Measurements from ENCODE around the gene IGLL5.

Gene IGLL5

GRCh38 chr22:22884888-22885840 is 2.5 kb upstream of the IGLL5 start:
- Histone ChIP-seq H3F3A (ENCODE audit: control insufficient read depth, insufficient read depth) (no peaks in the 10 kb centered on the region), H3K4me2 (ENCODE audit: low read length) (no peak overlapping the region), H3K36me3 (ENCODE audit: control insufficient read depth, low read length) (no peaks in the 10 kb centered on the region)

GRCh38 chr22:22886546-22886945 is 1.1 kb upstream of the IGLL5 start:
- H3K4me2 ChIP-seq (ENCODE audit: low read length): no peak overlapping the region
- H3K9me2 ChIP-seq (replicated peaks; ENCODE audit: control insufficient read depth, low read length): no peaks in the 10 kb centered on the region
- H3K36me3 ChIP-seq (ENCODE audit: control insufficient read depth, low read length): no peaks in the 10 kb centered on the region
- no peak for TF ChIP-seq EZH2phosphoT487 (IDR thresholded peaks at IDR 0.05; ENCODE audit: borderline replicate concordance, low read length)
- TF ChIP-seq CTCF (IDR thresholded peaks at IDR 0.05; ENCODE audit: low read depth, low read length, poor library complexity, severe bottlenecking): no peak
- no peaks in the 10 kb centered on the region for H3K9me3 ChIP-seq (ENCODE audit: control insufficient read depth, insufficient read depth, low read length)
- no peaks in the 10 kb centered on the region for H3K27me3 ChIP-seq (ENCODE audit: control insufficient read depth, low read length)
- no peak overlapping the region for H3K27ac ChIP-seq (ENCODE audit: low read depth, low read length)
- no peaks in the 10 kb centered on the region for H3K4me1 ChIP-seq (ENCODE audit: control insufficient read depth, low read length)
- H3K79me2 ChIP-seq (ENCODE audit: control insufficient read depth, low read length): no peaks in the 10 kb centered on the region
- H3F3A ChIP-seq (ENCODE audit: control insufficient read depth, insufficient read depth): no peaks in the 10 kb centered on the region
- H4K20me1 ChIP-seq (ENCODE audit: control insufficient read depth, insufficient read depth, low read depth, low read length): no peaks in the 10 kb centered on the region
- H3K4me3 ChIP-seq (ENCODE audit: low read length): no peak overlapping the region

More at GRCh38 chr22:22884888-22885840, 2.5 kb upstream of the IGLL5 start:
- Histone ChIP-seq H4K20me1 (ENCODE audit: control insufficient read depth, insufficient read depth, low read depth, low read length) (no peaks in the 10 kb centered on the region), H3K9me2 (replicated peaks; ENCODE audit: control insufficient read depth, low read length) (no peaks in the 10 kb centered on the region), H3K4me1 (ENCODE audit: control insufficient read depth, low read length) (no peaks in the 10 kb centered on the region), H3K9me3 (ENCODE audit: control insufficient read depth, insufficient read depth, low read length) (no peaks in the 10 kb centered on the region), H3K79me2 (ENCODE audit: control insufficient read depth, low read length) (no peaks in the 10 kb centered on the region), H3K4me3 (ENCODE audit: low read length) (no peak overlapping the region), H3K27ac (ENCODE audit: low read depth, low read length) (no peak overlapping the region), H3K27me3 (ENCODE audit: control insufficient read depth, low read length) (no peaks in the 10 kb centered on the region)
- TF ChIP-seq CTCF (IDR thresholded peaks at IDR 0.05; ENCODE audit: low read depth, low read length, poor library complexity, severe bottlenecking) (no peak), EZH2phosphoT487 (IDR thresholded peaks at IDR 0.05; ENCODE audit: borderline replicate concordance, low read length) (no peak)

GRCh38 chr22:22888571-22889353 is 1.1 kb downstream of the IGLL5 start:
- Histone ChIP-seq H3K4me2 (ENCODE audit: low read length) (no peak overlapping the region), H3K27me3 (ENCODE audit: control insufficient read depth, low read length) (no peaks in the 10 kb centered on the region), H3K36me3 (ENCODE audit: control insufficient read depth, low read length) (no peaks in the 10 kb centered on the region), H3K27ac (ENCODE audit: low read depth, low read length) (no peak overlapping the region), H3K9me2 (replicated peaks; ENCODE audit: control insufficient read depth, low read length) (no peaks in the 10 kb centered on the region), H3F3A (ENCODE audit: control insufficient read depth, insufficient read depth) (no peaks in the 10 kb centered on the region), H3K4me3 (ENCODE audit: low read length) (no peak overlapping the region), H3K9me3 (ENCODE audit: control insufficient read depth, insufficient read depth, low read length) (no peaks in the 10 kb centered on the region), H3K79me2 (ENCODE audit: control insufficient read depth, low read length) (no peaks in the 10 kb centered on the region), H3K4me1 (ENCODE audit: control insufficient read depth, low read length) (no peaks in the 10 kb centered on the region), H4K20me1 (ENCODE audit: control insufficient read depth, insufficient read depth, low read depth, low read length) (no peaks in the 10 kb centered on the region)
- TF ChIP-seq CTCF (IDR thresholded peaks at IDR 0.05; ENCODE audit: low read depth, low read length, poor library complexity, severe bottlenecking) (no peak), EZH2phosphoT487 (IDR thresholded peaks at IDR 0.05; ENCODE audit: borderline replicate concordance, low read length) (no peak)

Data from DOHH2 (cell line).